Endothelial cell of hepatic sinusoid (primary cell): ENCODE results near the gene CMTM4.
"Not testable (repeated sequence)": the region's sequence is repeated elsewhere in the genome, so short reads cannot be mapped to it uniquely, and the experiment has no call there.

Source experiments
- in situ Hi-C: cut with HindIII; loops from 2 replicates; pipeline ENCODE4 v1.10.0; 2017; ENCODE audit warnings: low sequenced_read_pairs

CMTM4 gene

DNA sequence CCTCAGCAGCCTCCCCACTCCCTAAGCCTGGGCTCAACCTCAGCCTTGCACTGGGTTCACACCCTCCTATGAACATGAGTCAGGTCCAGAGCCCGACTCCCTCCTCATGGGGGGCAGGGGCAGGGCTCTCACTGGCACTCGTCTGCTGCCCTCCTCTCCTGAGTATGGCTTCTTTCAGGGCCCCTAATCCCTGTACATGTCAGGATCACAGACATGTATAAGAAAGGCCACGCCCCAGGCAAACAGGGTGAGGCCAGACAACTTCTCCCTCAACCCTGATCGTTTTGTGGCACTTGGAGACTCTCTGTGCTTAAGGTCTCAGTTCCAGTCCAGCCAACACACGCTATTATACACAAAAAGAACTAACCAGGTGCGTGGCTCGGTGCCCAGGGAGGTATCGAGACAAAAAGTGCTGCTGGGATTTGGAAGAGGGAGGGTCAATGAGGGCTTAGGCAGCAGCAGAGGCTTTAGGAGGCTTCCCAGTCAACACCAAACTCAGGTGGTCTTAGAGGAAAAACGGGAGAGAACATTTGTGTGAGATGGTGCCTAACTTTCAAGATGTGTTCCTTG, 46.8 kb downstream of the CMTM4 start:
- in situ Hi-C loops, result no loop called here

DNA sequence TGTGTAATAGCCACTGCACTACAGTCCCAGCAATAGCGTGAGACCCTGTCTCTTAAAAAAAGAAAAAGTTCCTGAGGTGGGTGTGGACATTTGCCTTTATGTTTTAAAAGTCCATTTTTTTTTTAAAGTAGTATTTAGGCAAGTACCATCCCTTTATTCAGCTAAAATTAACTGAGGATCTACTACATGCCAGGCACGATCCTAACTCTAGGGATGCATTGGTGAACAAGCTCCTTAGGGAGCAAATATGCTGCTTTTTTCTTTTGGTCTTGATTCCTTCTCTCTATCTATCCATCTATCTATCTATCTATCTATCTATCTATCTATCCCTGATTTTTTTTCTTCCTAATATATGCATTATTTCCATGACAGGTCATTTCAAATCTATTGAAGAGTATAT, 47.4 kb downstream of the CMTM4 start:
- in situ Hi-C loops, result no loop called here

DNA sequence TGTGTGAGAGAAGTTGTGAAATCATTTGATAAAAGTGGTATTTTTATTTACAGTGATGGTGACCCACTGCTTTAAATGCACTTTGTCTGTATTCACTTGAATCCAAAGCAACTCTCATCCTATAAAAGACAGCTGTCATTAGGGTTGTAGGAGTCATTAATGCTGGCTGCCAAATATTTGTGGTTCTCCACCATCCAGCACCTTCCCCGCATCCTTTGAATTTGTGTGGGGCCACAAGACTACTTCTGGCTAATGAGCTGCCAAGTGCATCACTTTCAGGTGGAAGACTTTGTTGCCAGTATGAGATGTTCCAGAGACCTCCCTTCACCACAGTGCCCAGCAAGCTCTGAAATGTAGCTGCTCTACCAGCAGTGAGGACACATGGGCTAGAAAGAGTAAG, 48.7 kb downstream of the CMTM4 start:
- in situ Hi-C loops, result no loop called here

DNA sequence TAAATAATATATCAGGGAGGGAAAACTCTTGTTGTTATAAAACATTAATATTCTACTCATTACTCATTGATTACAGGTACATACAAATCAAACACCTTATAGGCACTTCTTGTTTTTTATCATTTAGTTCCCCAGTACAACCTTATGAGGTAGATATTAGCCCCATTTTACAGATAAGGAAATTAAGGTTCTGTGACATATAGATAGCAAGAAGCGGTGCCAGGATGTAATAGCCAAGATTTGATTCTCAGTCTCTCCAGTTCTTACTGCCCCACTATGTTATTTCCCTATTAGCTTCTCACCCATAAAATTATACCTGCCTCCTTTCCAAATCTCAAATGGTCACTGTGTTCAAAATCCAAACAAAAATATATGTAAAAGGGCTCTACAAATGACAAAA, 55.2 kb downstream of the CMTM4 start:
- in situ Hi-C loops, result no loop called here

DNA sequence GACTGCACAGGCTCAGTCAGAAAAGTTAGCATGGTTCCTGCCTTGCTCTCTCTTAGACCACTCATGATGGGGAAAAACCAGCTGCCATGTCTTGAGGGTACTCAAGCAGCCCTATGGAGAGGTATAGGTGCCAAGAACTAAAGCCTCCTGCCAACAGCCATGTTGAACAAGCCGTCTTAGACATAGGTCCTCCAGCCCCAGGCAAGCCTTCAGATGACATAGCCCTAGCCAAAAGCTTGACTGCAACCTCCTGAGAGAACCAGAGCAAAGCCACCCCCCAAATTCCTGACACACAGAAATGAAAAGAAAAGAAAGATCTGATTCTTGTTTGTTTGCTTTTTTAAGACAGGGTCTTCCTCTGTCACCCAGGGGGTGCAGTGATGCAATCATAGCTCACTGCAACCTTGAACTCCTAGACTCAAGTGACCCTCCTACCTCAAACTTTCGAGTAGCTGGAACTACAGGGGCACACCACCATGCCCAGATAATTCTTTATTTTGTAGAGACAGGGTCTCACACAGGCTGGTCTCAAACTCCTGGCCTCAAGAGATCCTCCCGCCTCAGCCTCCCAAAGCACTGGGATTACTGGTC, 55.7 kb downstream of the CMTM4 start:
- in situ Hi-C loops, result no loop called here

DNA sequence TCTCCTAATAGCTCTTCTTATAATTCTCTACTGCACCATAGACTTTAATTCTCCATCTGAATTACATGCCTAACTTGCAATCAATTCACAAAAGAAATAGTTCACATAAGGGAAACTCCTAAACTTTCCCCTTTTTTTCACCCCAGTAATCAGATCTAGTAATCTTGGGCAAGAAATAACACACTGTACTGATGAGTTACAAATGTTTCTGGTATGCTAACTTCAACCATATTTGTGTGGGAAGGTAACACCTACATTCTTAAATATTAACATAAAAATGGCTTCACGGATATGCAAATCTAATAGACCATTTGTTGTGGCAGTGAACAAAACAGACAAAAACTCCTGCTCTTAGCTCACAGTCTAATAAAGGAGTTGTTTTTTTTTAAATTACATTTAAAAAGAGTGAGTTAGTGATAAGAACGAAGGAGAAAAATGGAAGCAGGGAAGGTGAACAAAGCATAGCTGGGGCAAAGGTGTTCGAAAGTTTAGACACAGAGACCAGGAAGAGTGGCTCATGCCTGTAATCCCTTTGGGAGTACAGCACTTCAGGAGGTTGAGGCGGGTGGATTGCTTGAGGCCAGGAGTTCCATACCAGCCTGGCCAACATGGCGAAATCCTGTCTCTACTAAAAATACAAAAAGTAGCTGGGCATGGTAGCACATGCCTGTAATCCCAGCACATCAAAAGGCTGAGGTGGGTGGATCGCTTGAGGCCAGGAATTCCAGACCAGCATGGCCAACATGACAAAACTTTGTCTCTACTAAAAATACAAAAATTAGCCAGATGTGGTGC, 57.3 kb downstream of the CMTM4 start:
- in situ Hi-C loops, result no loop called here

DNA sequence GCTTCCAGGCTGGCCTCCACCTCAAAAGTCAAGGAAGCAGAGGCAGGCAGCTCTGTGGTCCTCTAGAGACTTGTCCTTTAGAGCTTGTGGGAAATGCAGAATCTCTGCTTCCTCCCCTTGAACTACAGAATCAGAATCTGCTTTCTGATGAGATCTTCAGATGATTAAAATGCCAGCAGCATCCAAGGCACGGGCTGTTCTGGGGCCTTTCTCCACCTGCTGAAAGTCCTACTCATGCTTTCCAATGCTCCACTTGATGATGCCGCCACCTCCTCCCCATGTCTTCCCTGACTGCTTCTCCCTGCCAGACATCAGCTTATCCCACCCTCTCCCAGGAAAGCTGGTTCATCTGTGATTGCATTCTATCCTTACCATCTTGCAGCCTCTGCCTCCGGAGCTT, 58.7 kb downstream of the CMTM4 start:
- in situ Hi-C loops, result no loop called here

DNA sequence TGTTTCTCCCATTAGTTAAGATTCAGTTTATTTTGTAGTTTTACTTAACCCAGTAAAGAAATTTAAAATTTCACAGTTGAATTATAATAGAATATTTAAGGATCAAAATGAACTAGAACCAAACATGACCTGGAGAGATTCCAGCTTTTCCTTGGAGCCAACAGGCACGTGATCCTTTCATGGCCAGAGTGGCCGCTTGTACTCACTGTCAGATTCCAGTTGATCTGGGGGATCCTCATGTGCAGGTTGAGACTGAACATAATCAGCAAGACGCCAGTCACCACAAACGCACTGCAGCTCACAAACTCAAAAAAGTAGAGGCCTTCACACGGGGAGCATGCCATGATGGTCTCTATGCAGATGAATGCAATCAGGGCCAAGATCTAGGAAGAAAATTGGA, 60.3 kb downstream of the CMTM4 start:
- in situ Hi-C loops, result no loop called here

DNA sequence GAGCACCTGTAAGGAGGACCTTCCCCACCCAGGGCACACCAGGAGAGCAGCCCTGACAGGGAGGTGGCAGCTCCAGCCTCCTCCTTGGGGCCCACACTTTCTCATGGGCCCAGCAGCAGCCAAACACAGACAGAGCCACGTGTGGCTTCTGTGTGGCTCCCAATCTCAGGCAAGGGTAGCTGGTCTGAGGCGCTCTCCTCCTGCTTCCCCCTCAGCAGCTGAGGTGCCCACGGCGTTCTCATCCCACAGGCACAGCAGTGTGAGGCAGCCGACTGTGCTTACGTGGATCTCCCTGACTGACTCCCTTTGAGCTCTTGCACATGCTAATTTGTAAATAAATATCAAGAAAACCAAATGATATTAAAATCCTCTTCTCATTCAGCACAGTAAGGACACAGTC, 61.1 kb downstream of the CMTM4 start:
- in situ Hi-C loops, result no loop called here

DNA sequence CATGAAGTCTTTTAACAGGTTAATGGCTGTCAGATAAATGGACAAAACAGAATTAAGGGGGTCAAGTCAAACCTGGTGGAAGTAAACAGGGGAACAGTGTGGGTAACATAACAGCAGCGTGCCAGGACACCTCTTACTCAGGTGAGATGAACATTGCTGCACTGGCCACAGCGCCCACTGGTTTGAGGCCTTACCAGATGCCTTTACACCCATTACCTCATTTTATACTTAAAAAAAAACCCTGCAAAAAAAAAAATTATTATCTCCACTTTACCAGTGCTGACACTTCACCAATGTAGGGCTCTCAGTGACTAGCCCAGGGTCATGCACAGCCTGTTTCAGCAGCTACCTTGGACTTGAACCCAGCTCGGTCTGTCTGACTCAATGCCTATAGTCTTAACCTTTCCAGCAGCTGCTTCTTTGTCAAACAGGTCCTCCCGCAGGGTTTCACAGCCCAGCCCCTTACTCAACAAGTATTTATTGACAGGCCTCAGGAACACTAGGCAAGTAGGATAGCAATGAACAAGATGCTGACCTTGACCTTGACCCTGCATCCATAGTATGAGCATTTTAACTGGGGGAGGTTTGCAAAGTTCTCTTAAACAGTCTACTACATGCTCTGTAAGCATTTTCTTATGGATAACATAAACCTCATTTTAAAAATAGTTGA, 61.9 kb downstream of the CMTM4 start:
- in situ Hi-C loops, result no loop called here

DNA sequence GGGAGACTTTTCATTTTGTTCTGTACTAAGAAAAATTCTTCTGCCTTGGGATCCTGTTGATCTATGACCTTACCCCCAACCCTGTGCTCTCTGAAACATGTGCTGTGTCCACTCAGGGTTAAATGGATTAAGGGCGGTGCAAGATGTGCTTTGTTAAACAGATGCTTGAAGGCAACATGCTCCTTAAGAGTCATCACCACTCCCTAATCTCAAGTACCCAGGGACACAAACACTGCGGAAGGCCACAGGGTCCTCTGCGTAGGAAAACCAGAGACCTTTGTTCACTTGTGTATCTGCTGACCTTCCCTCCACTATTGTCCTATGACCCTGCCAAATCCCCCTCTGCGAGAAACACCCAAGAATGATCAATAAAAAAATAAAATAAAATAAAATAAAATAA, 65.0 kb downstream of the CMTM4 start:
- in situ Hi-C loops, result not testable (repeated sequence)

DNA sequence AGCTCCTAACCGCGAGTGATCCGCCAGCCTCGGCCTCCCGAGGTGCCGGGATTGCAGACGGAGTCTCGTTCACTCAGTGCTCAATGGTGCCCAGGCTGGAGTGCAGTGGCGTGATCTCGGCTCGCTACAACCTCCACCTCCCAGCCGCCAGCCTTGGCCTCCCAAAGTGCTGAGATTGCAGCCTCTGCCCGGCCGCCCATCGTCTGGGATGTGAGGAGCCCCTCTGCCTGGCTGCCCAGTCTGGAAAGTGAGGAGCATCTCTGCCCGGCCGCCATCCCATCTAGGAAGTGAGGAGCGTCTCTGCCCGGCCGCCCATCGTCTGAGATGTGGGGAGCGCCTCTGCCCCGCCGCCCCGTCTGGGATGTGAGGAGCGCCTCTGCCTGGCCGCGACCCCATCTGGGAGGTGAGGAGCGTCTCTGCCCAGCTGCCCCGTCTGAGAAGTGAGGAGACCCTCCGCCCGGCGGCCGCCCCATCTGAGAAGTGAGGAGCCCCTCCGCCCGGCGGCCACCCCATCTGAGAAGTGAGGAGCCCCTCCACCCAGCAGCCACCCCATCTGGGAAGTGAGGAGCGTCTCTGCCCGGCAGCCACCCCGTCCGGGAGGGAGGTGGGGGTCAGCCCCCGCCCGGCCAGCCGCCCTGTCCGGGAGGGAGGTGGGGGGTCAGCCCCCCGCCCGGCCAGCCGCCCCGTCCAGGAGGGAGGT, 65.8 kb downstream of the CMTM4 start:
- in situ Hi-C loops, result not testable (repeated sequence)

DNA sequence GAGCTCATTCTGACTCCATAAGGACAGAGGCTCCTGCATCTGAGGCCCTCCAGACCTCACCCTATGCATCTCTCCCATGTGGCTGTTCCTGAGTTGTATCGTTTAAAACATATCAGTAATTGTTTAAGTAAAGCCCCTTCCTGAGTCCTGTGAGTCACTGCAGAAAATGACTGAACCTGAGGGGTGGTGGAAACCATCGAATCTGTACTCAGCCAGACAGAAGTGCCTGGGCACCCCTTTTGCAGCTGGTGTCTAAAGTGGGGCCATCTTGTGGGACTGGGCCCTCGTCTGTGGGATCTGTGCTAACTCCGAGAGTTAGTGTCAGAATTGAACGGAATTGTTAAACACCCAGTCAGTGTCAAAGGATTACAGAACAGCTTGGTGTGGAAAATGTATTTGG, 66.7 kb downstream of the CMTM4 start:
- in situ Hi-C loops, result no loop called here

DNA sequence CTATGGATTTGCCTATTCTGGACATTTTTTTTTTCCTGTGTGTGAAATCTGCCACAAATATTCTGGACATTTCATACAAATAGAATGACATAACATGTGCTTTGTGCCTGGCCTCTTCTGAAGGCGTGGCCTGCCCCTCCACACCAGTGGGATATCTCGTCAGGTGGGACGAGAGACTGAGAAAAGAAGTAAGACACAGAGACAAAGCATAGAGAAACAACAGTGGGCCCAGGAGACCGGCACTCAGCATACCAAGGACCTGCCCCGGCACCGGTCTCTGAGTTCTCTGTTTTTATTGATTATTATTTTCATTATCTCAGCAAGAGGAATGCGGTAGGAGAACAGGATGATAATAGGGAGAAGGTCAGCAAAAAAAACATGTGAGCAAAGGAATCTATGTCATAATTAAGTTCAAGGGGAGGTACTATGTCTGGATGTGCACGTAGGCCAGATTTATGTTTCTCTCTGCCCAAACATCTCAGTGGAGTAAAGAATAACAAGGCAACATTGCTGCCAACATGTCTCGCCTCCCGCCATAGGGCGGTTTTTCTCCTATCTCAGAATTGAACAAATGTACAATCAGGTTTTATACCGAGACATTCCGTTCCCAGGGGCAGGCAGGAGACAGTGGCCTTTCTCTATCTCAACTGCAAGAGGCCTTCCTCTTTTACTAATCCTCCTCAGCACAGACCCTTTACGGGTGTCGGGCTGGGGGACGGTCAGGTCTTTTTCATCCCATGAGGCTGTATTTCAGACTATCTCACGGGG, 68.7 kb downstream of the CMTM4 start:
- in situ Hi-C loops, result not testable (repeated sequence)

DNA sequence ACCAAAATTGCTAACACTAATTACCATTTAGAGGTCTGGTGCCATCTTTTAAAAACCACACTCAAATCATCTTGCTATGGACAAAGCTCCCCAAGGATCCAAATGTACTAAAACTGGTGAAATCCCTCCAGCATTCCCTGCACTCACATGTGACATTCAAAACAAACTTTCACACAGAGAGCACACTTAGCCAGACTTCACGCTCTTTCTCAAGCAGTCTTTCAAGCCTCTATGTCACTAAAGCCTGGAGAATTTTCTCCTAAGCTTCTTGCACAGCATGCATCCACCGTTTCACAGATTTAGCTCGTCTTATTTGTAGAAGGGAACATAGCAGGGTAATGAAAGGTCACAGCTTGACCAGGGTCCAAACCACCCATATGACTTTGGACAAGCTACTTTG, 72.8 kb downstream of the CMTM4 start:
- in situ Hi-C loops, result no loop called here

DNA sequence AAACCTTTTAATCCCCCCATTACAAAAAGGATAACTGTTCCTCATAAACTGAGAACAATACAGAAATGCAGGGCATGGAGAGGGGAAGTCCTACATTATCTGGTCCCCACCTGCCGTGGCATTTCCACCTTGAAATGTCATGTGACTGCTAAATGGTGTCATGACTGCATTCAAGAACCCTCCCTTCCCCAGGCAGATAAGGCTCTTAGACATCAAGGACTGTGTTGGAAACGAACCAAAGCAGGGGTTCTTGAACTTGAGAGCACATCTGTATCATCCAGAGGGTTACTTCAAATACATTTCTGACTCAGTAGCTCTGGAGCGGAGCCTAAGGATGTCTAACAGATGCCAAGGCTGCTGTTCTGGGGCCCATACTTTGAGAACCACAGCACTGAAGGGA, 73.7 kb downstream of the CMTM4 start:
- in situ Hi-C loops, result no loop called here

DNA sequence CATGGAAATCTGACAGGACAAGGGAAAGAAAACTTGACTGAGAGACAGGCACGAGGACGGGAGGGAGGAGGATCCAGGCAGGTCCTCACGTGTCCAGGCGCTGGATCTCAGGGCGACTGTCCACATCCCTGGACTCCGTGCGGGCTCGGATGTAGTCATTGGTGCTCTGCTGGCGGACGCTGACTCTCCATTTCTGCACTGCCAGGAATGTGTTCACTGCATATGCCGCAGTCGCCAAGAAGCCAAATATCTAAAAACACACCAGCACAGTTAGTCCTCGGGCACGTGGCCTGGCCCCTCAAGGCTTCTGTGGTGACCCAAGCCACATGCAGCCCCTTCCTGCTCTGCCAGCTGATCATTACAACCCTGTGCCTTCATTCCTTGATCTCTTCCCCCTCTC, 74.6 kb downstream of the CMTM4 start:
- in situ Hi-C loops, result no loop called here

DNA sequence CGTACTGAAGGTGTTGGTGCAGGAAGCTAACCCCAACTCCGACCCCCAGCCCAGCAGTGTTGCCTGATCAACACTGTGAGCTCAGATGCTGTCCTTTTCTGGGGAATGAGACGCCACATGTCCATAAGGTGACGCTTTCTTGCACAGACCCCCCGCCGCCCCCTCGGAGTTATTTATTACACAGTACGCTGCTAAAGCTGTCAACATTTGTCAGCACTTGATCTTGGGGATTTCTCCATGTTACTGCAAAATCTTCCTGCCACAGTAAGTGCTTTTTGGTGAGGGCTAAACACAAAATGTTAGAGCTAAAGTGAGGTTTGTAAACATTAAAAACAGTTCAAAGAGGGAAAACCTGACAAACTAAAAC, 76.1 kb downstream of the CMTM4 start:
- in situ Hi-C loops, result no loop called here

DNA sequence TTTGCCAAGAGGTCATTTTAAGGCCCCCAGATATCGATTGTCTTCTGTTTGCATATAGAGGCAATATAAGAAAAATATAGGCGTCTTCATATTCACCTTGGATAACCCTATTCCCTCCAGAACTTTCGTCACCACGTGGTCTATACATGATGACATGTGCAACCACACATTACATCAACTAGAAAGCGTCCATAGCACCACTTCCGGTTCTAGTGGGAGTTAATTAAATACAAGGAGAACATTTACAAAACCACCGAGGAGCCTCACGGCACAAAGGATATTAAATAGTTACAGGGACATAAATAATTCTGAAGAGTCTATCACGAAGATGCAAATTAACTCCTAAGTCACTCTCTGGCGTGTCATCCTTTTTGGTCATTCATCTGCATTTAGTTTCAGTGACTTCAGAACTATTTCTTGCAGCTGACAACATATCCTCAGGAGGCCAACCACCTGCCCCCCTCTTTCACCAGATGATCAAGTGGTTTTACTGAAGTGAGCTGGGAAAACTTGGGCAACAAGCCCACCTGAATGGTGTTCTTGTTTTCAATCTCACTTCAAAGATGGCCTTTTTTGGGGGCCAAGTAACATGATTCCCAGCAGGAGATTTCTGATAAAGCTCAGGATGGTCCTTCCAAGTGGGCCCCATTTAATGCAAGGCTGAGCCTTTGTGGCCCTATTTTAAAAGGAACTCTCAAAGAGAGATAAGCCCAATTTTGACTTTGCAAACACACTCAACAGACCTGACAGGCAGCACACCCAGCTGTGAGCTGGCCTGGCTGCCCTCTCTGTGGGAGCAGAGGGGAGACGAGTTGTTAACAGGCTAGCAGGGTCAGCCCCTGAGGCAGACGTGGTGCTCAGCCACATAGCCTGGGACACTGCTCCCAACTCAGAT, 76.8 kb downstream of the CMTM4 start:
- in situ Hi-C loops, result no loop called here
